ENCODE results near the gene LRRN4.

The LRRN4 gene

GRCh38 chr20:6044115-6044514 is 9.7 kb downstream of the LRRN4 start:
- DNase-seq (ENCODE audit: low read depth), result peak; percentile 16
- TF ChIP-seq, protein P1, sequence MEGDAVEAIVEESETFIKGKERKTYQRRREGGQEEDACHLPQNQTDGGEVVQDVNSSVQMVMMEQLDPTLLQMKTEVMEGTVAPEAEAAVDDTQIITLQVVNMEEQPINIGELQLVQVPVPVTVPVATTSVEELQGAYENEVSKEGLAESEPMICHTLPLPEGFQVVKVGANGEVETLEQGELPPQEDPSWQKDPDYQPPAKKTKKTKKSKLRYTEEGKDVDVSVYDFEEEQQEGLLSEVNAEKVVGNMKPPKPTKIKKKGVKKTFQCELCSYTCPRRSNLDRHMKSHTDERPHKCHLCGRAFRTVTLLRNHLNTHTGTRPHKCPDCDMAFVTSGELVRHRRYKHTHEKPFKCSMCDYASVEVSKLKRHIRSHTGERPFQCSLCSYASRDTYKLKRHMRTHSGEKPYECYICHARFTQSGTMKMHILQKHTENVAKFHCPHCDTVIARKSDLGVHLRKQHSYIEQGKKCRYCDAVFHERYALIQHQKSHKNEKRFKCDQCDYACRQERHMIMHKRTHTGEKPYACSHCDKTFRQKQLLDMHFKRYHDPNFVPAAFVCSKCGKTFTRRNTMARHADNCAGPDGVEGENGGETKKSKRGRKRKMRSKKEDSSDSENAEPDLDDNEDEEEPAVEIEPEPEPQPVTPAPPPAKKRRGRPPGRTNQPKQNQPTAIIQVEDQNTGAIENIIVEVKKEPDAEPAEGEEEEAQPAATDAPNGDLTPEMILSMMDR (IDR thresholded peaks at IDR 0.05; ENCODE audit: insufficient read depth, low read depth, low read length, missing control alignments), result no peak
- no peak overlapping the region for H3K4me3 ChIP-seq (ENCODE audit: low read length)

GRCh38 chr20:6041808-6042265 is 12.0 kb downstream of the LRRN4 start:
- no peak for DNase-seq (ENCODE audit: low read depth)
- TF ChIP-seq, protein P1 (IDR thresholded peaks at IDR 0.05; ENCODE audit: insufficient read depth, low read depth, low read length, missing control alignments), result no peak
- H3K4me3 ChIP-seq (ENCODE audit: low read length), result no peak overlapping the region

DNA sequence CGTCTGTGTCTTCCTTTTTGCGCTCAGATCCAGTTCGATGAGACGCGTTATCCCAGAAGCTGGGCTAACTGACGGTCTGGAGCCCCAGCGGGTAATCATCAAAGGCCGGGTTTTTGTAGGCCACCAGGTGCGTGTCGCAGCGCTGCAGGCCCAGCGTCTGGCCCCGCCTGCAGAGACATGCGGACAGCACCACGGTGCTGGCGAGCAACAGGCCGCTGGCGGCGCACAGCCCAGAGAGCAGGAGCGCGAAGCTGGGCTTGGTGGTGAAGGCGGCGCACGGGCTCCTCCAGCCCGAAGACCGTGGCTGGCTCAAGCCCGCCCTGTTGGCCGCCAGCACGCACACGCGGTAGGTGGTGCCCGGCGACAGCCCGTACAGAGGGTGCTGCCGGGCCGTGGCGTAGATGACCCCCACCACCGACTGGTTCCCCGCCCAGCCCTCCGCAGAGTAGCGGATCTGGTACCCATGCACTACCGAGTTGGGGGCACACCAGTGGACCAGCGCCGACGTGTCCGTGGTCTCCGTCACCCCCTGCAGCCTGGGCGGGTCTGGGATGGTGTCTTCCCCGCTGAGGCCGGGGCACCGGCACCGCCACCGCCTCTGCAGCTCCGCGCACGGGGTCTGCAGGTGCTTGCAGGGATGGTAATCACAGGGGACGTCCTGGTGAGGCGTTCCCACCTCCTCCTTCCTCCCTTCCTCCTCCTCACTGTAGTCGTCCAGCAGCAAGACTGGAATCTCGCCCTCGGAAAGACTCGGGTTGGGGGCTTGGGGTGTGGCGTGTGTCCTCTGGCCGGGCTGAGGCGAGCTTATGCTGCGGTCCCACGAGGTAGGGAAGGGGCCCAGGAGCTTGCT is 12.7 kb downstream of the LRRN4 start:
- no peak overlapping the region for H3K4me3 ChIP-seq (ENCODE audit: low read length)
- no peak for DNase-seq (ENCODE audit: low read depth)
- TF ChIP-seq, protein P1 (IDR thresholded peaks at IDR 0.05; ENCODE audit: insufficient read depth, low read depth, low read length, missing control alignments), result no peak

DNA sequence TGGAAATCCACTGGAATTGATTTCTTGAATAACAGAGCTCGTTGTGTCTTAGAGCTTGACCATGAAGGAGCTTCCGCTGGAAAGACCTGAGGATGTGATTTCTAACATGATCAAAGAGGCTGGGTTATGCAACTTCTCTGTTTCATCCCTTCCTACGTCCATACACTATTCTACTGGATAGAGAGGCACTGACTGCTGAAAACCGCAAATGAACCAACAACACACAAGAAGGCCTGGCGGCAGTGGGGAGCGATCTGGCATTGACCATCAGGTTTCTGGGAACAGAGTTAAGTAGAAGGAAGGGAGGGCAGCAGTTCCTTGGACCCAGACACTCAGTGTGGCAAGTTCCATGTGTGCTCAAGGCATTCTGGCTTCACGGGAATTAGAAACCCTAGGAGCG is 13.3 kb downstream of the LRRN4 start:
- TF ChIP-seq, protein P1 (IDR thresholded peaks at IDR 0.05; ENCODE audit: insufficient read depth, low read depth, low read length, missing control alignments), result no peak
- DNase-seq (ENCODE audit: low read depth), result no peak
- H3K4me3 ChIP-seq (ENCODE audit: low read length), result no peak overlapping the region

GRCh38 chr20:6039766-6040165 is 14.1 kb downstream of the LRRN4 start:
- TF ChIP-seq, protein P1 (IDR thresholded peaks at IDR 0.05; ENCODE audit: insufficient read depth, low read depth, low read length, missing control alignments), result no peak
- no peak overlapping the region for H3K4me3 ChIP-seq (ENCODE audit: low read length)
- DNase-seq (ENCODE audit: low read depth), result no peak

DNA sequence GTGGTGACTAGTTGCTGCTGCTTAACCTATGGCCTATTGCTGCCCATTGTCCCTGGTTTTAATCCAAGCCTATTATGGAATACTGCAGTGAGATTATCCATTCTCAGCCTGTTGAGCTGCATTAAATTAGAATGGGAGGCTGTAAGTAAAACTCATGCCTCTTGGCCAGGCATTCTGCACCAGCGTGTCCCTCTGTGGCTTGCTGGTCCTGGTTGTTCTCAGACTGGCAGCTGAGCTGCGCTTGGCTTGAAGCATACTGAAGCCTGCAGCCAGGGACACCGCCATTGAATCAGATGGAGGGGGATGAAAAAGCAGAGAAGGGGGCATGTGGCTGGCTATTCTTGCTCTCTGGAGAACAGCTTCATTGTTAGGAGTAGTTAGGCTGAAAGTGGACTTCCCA is 15.6 kb downstream of the LRRN4 start:
- TF ChIP-seq, protein P1 (IDR thresholded peaks at IDR 0.05; ENCODE audit: insufficient read depth, low read depth, low read length, missing control alignments), result no peak
- DNase-seq (ENCODE audit: low read depth), result no peak
- H3K4me3 ChIP-seq (ENCODE audit: low read length), result no peak overlapping the region

- no peak for DNase-seq (ENCODE audit: low read depth)
- no peak overlapping the region for H3K4me3 ChIP-seq (ENCODE audit: low read length)
- TF ChIP-seq, protein P1 (IDR thresholded peaks at IDR 0.05; ENCODE audit: insufficient read depth, low read depth, low read length, missing control alignments), result no peak
These were observed 16.8 kb downstream of the LRRN4 start for GRCh38 chr20:6037082-6037481.

Data from epithelial cell of esophagus (primary cell).